GM12864 (cell line): ENCODE measurements around the gene APP.

Experiments
- DNase-seq: peaks from one replicate; pipeline ENCODE4 v3.0.0-alpha.2; 2011; ENCODE audit warnings: low read depth
- H3K4me3 ChIP-seq: 2 replicates; pipeline ENCODE4 v1.5.1; 2011; ENCODE audit warnings: mild to moderate bottlenecking, low read depth, low read length, control low read depth
- TF ChIP-seq, protein P1 (sequence below): IDR thresholded peaks from 2 replicates; pipeline ENCODE4 v1.5.1; 2011; ENCODE audit warnings: low read depth, mild to moderate bottlenecking, moderate library complexity, low read length, control low read depth, inconsistent platforms; ENCODE audit errors: missing control alignments

APP gene

DNA sequence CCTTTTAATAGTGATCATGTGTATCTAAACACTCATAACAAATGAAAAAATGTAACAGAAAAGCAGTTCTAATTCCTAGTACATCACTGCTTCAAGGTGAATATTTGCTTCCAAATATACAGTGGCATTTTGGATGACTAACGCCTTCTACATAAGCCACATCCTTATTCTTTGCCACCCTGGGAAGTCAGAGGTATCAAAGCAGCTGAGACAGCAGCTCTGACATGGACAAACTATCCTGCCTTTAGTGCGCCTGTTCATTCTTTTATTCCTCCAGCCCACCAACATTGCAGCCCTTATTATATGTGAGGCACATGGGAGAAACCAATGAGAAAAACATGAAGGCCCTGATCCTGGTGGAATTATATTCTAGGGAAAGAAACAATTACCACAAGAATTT, 183.0 kb downstream of the APP start:
- H3K4me3 ChIP-seq, result no peak overlapping the region
- TF ChIP-seq, protein P1, sequence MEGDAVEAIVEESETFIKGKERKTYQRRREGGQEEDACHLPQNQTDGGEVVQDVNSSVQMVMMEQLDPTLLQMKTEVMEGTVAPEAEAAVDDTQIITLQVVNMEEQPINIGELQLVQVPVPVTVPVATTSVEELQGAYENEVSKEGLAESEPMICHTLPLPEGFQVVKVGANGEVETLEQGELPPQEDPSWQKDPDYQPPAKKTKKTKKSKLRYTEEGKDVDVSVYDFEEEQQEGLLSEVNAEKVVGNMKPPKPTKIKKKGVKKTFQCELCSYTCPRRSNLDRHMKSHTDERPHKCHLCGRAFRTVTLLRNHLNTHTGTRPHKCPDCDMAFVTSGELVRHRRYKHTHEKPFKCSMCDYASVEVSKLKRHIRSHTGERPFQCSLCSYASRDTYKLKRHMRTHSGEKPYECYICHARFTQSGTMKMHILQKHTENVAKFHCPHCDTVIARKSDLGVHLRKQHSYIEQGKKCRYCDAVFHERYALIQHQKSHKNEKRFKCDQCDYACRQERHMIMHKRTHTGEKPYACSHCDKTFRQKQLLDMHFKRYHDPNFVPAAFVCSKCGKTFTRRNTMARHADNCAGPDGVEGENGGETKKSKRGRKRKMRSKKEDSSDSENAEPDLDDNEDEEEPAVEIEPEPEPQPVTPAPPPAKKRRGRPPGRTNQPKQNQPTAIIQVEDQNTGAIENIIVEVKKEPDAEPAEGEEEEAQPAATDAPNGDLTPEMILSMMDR, result no peak
- no peak for DNase-seq

DNA sequence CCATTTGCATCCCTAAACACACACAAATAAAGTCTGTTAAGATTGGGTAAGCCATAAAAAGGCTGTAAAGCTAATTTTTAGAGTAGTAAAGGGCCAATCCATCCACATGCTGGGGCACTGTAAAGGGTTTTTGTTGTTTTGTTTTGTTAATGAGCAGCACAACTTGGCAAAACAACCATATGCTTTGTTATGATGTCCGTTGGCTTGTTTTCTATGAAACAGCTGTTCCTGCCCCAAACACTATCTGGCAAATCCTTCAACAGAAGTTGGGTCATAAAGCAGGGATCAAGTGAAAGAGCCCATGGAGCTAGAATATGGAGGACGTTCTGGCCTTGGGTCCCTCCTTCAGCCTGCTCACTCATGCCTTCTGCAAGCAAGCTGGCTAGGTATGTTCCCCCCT, 183.6 kb downstream of the APP start:
- TF ChIP-seq, protein P1, result no peak
- DNase-seq, result no peak

DNA sequence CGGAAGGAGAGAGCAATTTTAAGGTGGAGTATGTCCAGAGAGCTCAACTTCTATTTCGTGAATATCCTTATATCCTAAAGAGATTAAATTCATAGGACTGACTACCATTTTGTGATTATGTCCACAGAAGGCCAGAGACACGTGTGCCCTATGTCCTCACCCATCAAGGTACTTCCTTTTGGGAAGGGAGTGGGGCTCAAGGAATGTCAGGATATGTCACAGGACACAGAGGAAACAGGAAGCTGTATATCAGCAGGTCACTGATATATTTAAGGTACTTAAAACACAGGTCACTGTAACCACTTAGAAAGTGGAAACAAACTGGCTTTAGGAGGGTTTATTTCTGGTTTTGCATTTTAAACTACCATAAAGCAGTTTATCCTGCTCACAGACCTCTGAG, 184.6 kb downstream of the APP start:
- TF ChIP-seq, protein P1, result no peak

More for the DNA sequence above, 183.6 kb downstream of the APP start:
- H3K4me3 ChIP-seq, result no peak overlapping the region

DNA sequence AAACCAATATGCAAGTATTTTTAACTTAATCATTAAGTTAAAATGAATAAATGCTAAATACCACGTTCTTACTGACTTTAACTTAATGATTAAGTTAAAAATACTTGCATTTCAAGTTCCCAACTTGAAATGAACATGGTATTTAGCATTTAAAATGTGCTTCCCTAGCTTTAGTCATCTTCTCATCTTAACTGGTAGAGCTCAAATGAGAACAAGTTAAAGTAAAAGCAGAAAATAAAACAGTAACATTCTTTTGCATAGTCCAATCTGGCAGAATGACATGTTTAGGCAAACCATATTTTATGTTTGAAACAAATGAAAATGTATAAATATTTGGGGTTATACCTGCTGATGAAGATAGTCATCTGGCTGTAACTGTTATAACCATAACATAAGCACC, 186.0 kb downstream of the APP start:
- H3K4me3 ChIP-seq, result no peak overlapping the region
- DNase-seq, result no peak
- TF ChIP-seq, protein P1, result no peak

More for the DNA sequence above, 184.6 kb downstream of the APP start:
- H3K4me3 ChIP-seq, result no peak overlapping the region
- DNase-seq, result no peak

DNA sequence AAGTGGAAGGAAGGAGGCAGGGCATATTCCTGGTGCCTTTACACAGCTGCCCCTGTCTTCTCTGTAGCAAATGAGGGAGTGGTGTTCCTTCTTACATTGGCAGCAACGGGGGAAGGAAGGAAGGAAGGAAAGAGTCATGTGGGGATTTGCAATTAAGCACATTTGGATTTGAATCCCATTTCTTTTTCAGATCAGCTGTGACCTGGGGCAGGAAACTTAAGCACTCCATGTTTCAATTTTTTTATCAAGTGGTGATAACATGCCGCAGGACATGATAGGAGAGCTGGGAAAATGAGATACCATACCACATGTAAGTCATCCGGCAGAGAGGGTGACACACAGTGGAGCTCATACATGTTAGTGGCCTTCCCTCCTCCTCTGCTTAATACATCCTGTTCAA, 186.8 kb downstream of the APP start:
- H3K4me3 ChIP-seq, result no peak overlapping the region
- TF ChIP-seq, protein P1, result no peak
- DNase-seq, result no peak

DNA sequence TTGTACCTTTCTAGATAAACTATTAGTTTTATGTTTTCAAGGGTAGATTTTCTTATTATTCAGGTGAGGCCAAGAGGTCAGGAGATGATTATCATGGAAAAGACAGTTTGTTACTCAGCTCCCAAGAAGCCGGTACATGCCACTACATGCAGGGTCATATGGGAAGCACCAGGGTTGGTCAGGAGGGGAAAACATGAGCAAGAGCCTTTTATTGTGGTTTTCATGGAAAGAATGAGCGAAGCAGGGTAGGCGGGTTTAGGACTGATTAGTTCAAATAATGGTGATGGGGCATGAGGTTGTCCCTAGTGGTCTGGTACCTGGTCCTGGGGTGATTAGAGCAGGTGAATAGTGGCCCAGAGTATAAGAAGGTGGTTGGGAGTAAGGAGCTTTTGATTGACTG, 189.9 kb downstream of the APP start:
- TF ChIP-seq, protein P1, result no peak
- H3K4me3 ChIP-seq, result no peak overlapping the region
- no peak for DNase-seq

DNA sequence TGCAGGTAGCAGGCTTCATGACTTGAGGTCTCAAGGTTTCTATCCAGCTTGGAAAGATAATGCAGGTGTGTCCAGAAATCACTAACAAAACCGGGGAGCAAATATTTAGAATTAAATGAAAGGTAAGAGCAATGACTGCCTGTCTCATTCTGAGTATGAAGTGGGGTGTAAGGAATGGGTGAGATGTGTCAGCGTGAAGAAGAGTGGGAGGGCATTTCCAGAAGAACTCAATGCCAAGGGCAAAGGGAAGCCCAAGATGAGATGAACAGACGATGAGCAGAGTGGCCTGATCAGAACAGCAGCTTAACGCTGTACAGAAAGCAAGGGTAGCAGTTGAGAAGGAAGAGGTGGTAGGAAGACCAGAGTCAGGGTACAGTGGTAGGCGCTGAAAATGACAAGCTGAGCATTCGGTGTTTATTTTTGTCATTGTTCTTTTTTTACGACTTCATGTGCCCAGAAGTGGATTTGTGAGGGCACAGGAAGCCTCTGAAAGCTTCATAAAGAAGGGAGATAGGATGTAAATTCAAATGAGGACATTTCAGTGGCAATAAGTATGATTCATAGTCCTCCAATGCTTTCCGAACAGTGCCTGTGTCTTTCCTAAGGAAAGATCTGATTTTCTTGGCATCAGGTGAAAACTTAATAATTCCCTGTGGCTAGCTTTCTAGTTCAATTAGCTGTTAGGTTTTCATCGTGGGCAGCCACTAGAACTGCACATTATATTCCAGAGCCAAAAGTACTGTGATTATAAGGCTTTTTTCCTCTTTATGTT, 190.5 kb downstream of the APP start:
- H3K4me3 ChIP-seq, result no peak overlapping the region
- TF ChIP-seq, protein P1, result no peak
- no peak for DNase-seq
